NT2/D1 (cell line): ENCODE results near the gene HACD2.

Experiments used
- DNase-seq: peaks from one replicate; pipeline ENCODE4 v3.0.0-alpha.2; 2011; ENCODE audit warnings: low read depth, low spot score
- H3K27me3 ChIP-seq: 2 replicates; pipeline ENCODE4 v1.6.0; 2011; ENCODE audit warnings: mild to moderate bottlenecking; ENCODE audit not compliant: insufficient read length, insufficient read depth
- H3K36me3 ChIP-seq: 2 replicates; pipeline ENCODE4 v1.6.1; 2011; ENCODE audit warnings: mild to moderate bottlenecking, low read length, mixed read lengths; ENCODE audit not compliant: insufficient read depth, insufficient read length
- H3K4me1 ChIP-seq: 2 replicates; pipeline ENCODE4 v1.5.1; 2011; ENCODE audit not compliant: insufficient read depth, insufficient read length
- H3K4me3 ChIP-seq: 2 replicates; pipeline ENCODE4 v1.5.1; 2011; ENCODE audit warnings: low read depth; ENCODE audit not compliant: insufficient read length
- H3K9ac ChIP-seq: 2 replicates; pipeline ENCODE4 v1.6.0; 2011; ENCODE audit warnings: low read depth; ENCODE audit not compliant: insufficient read length
- H3K9me3 ChIP-seq: 2 replicates; pipeline ENCODE4 v1.5.1; 2011; ENCODE audit warnings: mild to moderate bottlenecking, low read length; ENCODE audit not compliant: insufficient read depth
- SUZ12 ChIP-seq: IDR thresholded peaks from 2 replicates; pipeline ENCODE4 v1.6.1; 2011; ENCODE audit not compliant: insufficient read length, insufficient read depth; ENCODE audit errors: extremely low read depth
- YY1 ChIP-seq: IDR thresholded peaks from 2 replicates; pipeline ENCODE4 v1.6.1; 2011; ENCODE audit not compliant: insufficient read length, insufficient read depth
- ZNF274 ChIP-seq: IDR thresholded peaks from 2 replicates; pipeline ENCODE4 v1.6.1; 2011; ENCODE audit warnings: mild to moderate bottlenecking, low read depth, low read length

The HACD2 gene

DNA sequence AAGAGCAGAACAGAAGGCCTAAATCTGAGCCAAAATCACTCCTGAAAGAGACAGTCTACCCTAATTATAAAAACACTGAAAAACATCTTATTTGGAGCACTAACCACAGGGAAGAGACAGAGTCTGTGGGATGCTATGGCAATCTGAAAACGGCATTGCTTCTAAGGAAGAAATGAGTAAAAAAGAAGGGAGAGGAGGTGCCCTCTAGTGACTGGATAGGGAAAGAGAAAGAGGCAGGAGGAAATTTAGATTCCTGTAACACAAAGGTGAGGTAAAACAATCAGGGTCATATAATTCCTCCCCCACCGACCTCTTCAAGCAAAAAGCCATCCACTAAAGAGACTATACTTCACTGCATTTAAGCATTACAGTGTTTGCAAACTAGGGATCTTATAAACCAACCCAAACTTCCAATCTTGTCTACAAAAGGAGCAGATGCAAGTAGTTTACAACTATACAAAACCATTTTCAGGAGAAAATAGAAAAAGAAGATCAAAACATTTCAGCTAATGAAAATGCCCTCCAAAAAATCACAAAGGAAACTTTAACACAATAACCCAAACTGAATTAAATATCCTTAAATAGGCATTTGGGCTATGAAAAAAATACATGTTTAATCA lies 32.6 kb downstream of the HACD2 start:
- H3K4me3 ChIP-seq: no peak overlapping the region
- no peaks in the 10 kb centered on the region for H3K4me1 ChIP-seq
- H3K36me3 ChIP-seq: peaks cover 40% of the 10 kb centered on the region
- TF ChIP-seq SUZ12 (no peak), YY1 (no peak), ZNF274 (no peak)
- H3K27me3 ChIP-seq: no peaks in the 10 kb centered on the region
- no peak overlapping the region for H3K9ac ChIP-seq
- DNase-seq: no peak
- H3K9me3 ChIP-seq: peaks cover 21% of the 10 kb centered on the region; the same call in 1 of the 2 replicates

GRCh38 chr3:123547881-123548519 lies 36.9 kb downstream of the HACD2 start:
- no peak for DNase-seq
- Histone ChIP-seq H3K4me1 (no peaks in the 10 kb centered on the region), H3K4me3 (no peak overlapping the region), H3K27me3 (no peaks in the 10 kb centered on the region), H3K36me3 (peaks cover 32% of the 10 kb centered on the region), H3K9ac (no peak overlapping the region), H3K9me3 (no peaks in the 10 kb centered on the region)
- no peak for TF ChIP-seq SUZ12
- no peak for TF ChIP-seq ZNF274
- no peak for TF ChIP-seq YY1

GRCh38 chr3:123546133-123546755 lies 38.6 kb downstream of the HACD2 start:
- H3K9ac ChIP-seq: no peak overlapping the region
- no peak for TF ChIP-seq ZNF274
- no peak for TF ChIP-seq SUZ12
- TF ChIP-seq YY1: no peak
- peaks cover 32% of the 10 kb centered on the region for H3K36me3 ChIP-seq
- H3K4me3 ChIP-seq: no peak overlapping the region
- no peaks in the 10 kb centered on the region for H3K27me3 ChIP-seq
- H3K4me1 ChIP-seq: no peaks in the 10 kb centered on the region
- H3K9me3 ChIP-seq: no peaks in the 10 kb centered on the region
- no peak for DNase-seq

DNA sequence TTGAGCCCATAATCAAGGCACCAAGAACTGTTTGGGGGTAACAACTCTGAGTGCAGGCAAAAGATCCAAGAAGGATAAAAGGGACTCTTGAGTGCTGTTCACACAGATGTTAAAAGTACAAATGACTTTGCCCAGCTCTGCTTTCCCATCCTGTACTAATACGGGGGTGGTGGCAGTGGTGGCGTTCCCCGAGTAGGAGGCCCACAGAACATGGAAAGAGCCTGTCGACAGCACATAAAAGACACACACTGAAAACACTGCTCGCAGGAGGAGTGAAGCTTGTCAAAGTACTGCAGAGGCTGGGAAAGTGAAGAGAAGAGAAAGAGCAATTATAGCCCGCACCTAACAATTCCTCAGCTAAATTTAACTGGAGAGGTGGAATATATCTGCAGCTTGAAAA lies 40.9 kb downstream of the HACD2 start:
- no peak overlapping the region for H3K9ac ChIP-seq
- H3K4me1 ChIP-seq: no peaks in the 10 kb centered on the region
- TF ChIP-seq SUZ12: no peak
- no peak for TF ChIP-seq ZNF274
- no peak for TF ChIP-seq YY1
- H3K4me3 ChIP-seq: no peak overlapping the region
- no peaks in the 10 kb centered on the region for H3K27me3 ChIP-seq
- DNase-seq: no peak
- peaks cover 12% of the 10 kb centered on the region for H3K36me3 ChIP-seq
- H3K9me3 ChIP-seq: no peaks in the 10 kb centered on the region

DNA sequence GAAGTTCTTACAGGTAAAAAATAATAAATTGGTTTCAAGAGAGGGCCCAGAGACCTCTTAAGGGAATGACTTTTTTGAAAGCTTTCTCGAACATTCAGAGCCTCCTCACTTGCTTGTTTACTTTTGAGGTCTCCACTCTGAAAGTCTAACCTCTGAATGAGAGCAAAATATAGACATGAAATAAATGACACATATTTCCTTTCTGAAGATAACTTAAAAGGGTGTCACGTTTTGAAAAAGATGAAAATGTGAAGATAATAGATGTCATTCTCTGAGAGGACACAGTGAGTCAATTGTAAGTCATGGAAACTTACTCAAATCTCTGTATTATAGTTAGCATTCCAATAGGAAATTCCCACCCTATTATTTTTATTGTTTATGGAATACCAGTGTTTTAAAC lies 44.6 kb downstream of the HACD2 start:
- DNase-seq: no peak
- no peaks in the 10 kb centered on the region for H3K27me3 ChIP-seq
- H3K9me3 ChIP-seq: no peaks in the 10 kb centered on the region
- H3K4me1 ChIP-seq: no peaks in the 10 kb centered on the region
- TF ChIP-seq SUZ12: no peak
- TF ChIP-seq ZNF274: no peak
- no peak for TF ChIP-seq YY1
- H3K4me3 ChIP-seq: no peak overlapping the region
- H3K9ac ChIP-seq: no peak overlapping the region
- H3K36me3 ChIP-seq: no peaks in the 10 kb centered on the region

DNA sequence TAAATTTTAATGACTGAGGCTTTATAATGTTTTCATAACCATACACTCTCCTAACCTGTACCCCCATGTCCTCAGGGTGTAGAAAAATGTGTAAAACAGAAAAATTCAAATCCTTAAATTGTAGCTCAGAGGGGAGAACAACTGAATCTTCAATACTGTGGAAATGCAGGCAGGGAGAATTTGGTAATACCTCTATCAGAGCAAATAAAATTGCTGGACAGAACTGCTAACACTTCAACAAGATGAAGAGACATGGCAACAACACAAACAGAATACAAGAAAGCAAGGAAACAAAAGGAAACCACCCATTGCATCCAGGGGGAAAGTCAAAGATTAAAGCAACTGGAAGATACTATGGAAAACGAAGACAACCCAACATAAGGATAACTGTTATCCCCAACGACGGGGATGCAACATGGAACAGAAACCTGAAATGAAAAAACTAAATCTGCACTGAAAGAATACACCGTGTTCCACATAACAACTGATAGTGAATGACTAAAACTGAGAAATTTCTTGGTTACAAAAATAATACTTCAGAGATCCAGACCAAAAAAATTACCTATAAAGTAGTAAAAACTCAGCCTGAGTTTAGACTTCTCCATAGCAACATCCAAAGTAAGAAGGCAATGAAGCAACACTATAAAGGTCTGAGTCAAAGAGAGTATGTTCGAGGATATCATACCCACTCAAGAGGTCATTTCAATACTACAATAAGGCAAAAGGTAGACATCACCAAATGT lies 48.5 kb downstream of the HACD2 start:
- Histone ChIP-seq H3K4me3 (no peak overlapping the region), H3K27me3 (no peaks in the 10 kb centered on the region), H3K9ac (no peak overlapping the region), H3K9me3 (no peaks in the 10 kb centered on the region), H3K36me3 (peaks cover 4% of the 10 kb centered on the region), H3K4me1 (no peaks in the 10 kb centered on the region)
- TF ChIP-seq YY1 (no peak), SUZ12 (no peak), ZNF274 (no peak)
- no peak for DNase-seq

GRCh38 chr3:123535580-123535979 lies 49.3 kb downstream of the HACD2 start:
- Histone ChIP-seq H3K27me3 (no peaks in the 10 kb centered on the region), H3K36me3 (peaks cover 4% of the 10 kb centered on the region), H3K4me1 (no peaks in the 10 kb centered on the region), H3K9ac (no peak overlapping the region), H3K9me3 (no peaks in the 10 kb centered on the region), H3K4me3 (no peak overlapping the region)
- TF ChIP-seq ZNF274 (no peak), SUZ12 (no peak), YY1 (no peak)
- no peak for DNase-seq
